ENCODE measurements around the gene MED31. TPM values are rescaled to one million over a fixed set of nuclear protein-coding genes. Genes with fewer than 3 reads are reported as not detected.

Gene MED31
- total and polyA plus RNA-seq, 12 donors, result 8.4 to 18.6 (median 14.6) TPM

GRCh38 chr17:6654841-6655731 lies 3.7 kb upstream of the MED31 start:
- Histone ChIP-seq H3K36me3 (peaks cover 0 to 2% (median 0%) of the 10 kb centered on the region in 9 donors), H3K9me3 (no peaks in the 10 kb centered on the region), H3K27ac (no peak overlapping the region), H3K4me3 (peak overlapping the region in 6 of 10 donors; percentile 7 to 41 (median 20)), H3K4me1 (peaks cover 4 to 40% (median 24%) of the 10 kb centered on the region in 9 donors), H3K27me3 (peaks cover 0 to 74% (median 43%) of the 10 kb centered on the region in 7 donors)
- DNase-seq (no peak), ATAC-seq (no peak)
- 21 to 24% methylated on average over 46 of the region's 46 CpGs for WGBS, 2 donors
- peak in 3 of 9 donors; percentile 13 to 35 (median 16) for TF ChIP-seq CTCF (IDR thresholded peaks at IDR 0.05)
- intact Hi-C loops (cut with DNase I), result loop anchor here in 1 of 10 donors (5.0 kb wide), 1 partner anchor 367 kb away; the partner anchor contains the start of gene BCL6B

DNA sequence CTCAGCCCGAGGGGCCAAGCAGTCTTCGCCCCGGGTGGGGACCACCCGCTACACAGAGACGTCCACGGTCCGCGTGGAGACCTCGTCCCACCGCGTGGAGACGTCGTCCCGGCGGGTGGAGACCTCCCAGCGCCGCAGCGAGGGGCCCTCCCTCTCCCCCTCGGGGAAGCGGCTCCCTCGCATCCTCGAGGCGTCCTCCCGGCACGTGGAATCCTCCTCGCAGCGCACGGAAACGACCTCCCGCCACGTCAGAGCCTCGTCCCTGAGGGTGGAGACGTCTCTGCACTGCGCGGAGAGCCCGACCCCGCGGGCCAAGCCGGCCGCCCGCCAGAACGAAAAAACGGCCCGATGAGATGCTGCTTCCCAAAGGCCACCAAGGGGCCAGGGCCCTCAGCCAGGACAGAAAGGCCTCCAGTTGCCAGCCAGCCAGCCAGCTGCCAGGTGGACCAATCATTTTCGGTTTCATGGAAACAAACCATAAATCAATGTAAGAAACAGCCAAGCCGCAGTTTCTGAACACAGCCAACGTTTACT lies 581 bp upstream of the MED31 start:
- Histone ChIP-seq H3K36me3 (peaks cover 0 to 33% (median 0%) of the 10 kb centered on the region in 9 donors), H3K27ac (peak overlapping the region in 8 of 10 donors; percentile 61 to 93 (median 80)), H3K4me1 (peaks cover 8 to 65% (median 40%) of the 10 kb centered on the region in 9 donors), H3K9me3 (no peaks in the 10 kb centered on the region), H3K4me3 (peak overlapping the region; percentile 26 to 93 (median 72)), H3K27me3 (peaks cover 0 to 49% (median 24%) of the 10 kb centered on the region in 7 donors)
- peak in 1 of 2 donors; percentile 46 for DNase-seq
- intact Hi-C loops (cut with DNase I), result loop anchor here in 1 of 10 donors (5.0 kb wide), 1 partner anchor 370 kb away; the partner anchor contains the start of gene BCL6B
- ATAC-seq, result peak in 5 of 8 donors; percentile 13 to 39 (median 21)
- no peak for TF ChIP-seq CTCF (IDR thresholded peaks at IDR 0.05)
- WGBS, 2 donors, result 10 to 14% methylated on average over 47 of the region's 47 CpGs

- peak in 1 of 9 donors; percentile 21 for TF ChIP-seq CTCF (IDR thresholded peaks at IDR 0.05)
- intact Hi-C loops (cut with DNase I), result loop anchor here in 2 of 10 donors (10.0 kb wide), 1 partner anchor 173 kb away; no protein-coding TSS in a partner anchor
- H3K4me1 ChIP-seq, result peaks cover 8 to 48% (median 27%) of the 10 kb centered on the region in 9 donors
Observed at GRCh38 chr17:6648181-6648580, 3.2 kb downstream of the MED31 start.

DNA sequence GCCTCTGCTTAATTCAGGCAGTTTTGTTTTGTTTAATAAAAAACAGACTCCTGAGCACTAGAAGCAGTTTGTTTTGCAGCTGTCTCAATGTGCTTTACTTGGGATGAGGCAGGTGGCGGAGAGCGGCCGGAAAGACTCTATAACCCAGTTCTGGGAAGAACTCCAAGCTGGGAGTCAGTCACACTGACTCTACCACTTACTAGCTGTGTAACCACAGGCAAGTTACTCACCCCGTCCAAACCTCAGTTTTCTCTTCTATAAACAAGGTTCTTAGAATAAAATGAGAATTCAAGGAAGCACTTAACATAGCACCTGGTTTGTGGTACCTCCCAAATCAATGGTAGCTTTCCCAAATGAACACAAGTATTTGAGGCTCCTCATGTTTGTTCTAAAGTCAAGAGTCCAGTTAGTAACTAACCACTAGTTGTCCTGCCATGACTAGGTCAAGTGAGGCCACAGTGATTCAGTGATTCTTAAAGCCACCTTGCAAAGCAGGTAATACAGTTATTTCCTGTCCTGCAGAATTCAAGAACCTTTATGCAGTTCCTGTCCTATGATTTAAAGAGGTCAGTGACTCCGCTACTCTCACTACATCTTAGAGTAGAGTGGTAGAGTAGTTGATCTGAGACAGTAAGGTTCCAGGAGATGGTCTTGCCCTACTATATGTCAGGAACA lies 7.8 kb downstream of the MED31 start:
- peaks cover 0 to 65% (median 12%) of the 10 kb centered on the region in 9 donors for H3K36me3 ChIP-seq
- WGBS, 2 donors, result 82 to 89% methylated on average over 5 of the region's 5 CpGs
- H3K27me3 ChIP-seq, result no peaks in the 10 kb centered on the region
- no peak overlapping the region for H3K4me3 ChIP-seq
- H3K4me1 ChIP-seq, result peaks cover 6 to 40% (median 29%) of the 10 kb centered on the region in 9 donors
- DNase-seq (no peak), ATAC-seq (no peak)
- no peaks in the 10 kb centered on the region for H3K9me3 ChIP-seq
- no peak overlapping the region for H3K27ac ChIP-seq
- intact Hi-C loops (cut with DNase I), result loop anchor here in 2 of 10 donors (10.0 kb wide), 1 partner anchor 169 kb away; no protein-coding TSS in a partner anchor
- TF ChIP-seq CTCF (IDR thresholded peaks at IDR 0.05), result no peak

More at GRCh38 chr17:6648181-6648580, 3.2 kb downstream of the MED31 start:
- Histone ChIP-seq H3K4me3 (no peak overlapping the region), H3K27me3 (peaks cover 0 to 14% (median 0%) of the 10 kb centered on the region in 7 donors), H3K27ac (no peak overlapping the region), H3K9me3 (no peaks in the 10 kb centered on the region), H3K36me3 (peaks cover 0 to 71% (median 12%) of the 10 kb centered on the region in 9 donors)
- ATAC-seq, result no peak
- no peak for DNase-seq
